NCI-H2227 (cell line): Measurements from ENCODE around the gene MPDZ.
"Not testable (repeated sequence)": the region's sequence is repeated elsewhere in the genome, so short reads cannot be mapped to it uniquely, and the experiment has no call there.

Experiments
- DNase-seq: peaks from one replicate; lab custom pipeline; 2025; ENCODE audit not compliant: unreplicated experiment; lab: John Stamatoyannopoulos, UW

Gene MPDZ

DNA sequence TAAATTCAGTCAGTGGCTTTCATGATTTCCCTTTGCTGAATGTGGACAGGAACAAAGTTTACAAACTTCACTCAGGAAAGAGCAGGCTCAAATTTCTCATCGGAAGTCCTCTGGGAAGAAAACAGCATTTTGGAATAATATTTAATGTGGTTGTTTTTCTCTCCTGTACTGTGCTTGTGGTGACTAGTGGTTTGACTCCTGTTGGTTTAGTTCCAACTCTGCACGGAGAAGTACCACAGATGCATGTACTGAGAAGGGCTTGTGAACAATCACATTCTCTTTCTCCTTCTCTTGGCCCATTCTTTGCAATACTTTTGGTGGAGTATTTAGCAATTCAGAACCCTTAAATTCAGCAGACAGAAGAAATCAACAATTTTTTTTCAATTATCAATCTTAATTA, 13.3 kb downstream of the MPDZ start:
- no peak for DNase-seq

DNA sequence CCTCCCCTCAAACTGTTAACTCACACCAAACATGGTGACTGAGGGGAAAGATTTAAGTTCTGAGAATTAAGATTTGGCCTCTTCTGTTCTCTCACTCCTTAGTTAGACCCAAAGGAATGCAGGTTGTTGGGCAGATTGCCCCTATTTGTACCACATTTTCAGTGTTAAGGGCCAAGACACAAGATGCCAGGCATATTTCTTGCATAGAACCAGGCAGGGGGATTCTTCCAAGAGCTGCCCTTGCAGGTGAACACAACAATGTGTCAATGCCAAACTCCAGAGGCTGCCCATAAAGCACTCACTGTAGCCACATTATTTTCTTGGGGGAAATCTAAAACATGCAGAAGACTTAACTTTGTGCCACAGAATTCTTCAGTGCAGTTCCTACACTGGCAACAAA, 14.7 kb downstream of the MPDZ start:
- DNase-seq, result no peak

DNA sequence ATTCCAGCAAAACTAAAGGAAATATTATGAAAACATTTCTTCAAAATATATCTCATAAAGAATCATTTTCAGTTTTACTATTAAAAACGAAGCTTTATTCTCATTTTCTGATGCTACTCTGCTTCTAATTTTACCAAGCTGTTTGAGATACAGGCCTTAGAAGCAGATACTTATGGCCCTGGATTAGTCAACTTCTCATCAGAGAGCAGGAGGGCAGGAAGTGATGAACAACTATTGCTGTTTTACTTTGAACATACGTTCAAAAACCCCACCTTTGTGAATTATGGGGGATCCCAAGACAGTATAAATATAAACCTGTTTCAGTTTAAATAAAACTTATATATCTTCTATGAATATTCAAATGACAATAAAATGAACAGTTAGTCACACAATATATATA, 16.0 kb downstream of the MPDZ start:
- no peak for DNase-seq

- no peak for DNase-seq
These were observed 26.6 kb downstream of the MPDZ start for GRCh38 chr9:13252852-13253251.

DNA sequence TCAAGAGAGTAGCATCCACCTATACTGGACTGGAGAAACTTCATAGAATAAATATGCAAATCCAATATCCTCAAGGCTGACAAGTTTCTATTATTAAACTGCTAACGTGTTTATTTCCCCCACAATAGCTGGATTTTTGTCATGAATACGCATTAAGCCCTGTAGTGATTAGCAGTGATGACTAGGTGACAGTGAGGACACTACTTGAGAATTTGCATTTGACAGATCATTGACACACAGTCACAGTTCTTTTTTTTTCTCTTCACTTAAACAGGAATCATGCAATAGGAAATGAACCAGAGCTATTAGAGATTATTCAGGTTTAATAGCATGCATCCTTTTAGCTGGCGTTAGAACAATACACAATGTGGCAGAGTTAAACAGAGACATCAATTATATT, 35.3 kb downstream of the MPDZ start:
- no peak for DNase-seq

GRCh38 chr9:13241283-13241682, 38.2 kb downstream of the MPDZ start:
- no peak for DNase-seq

GRCh38 chr9:13239660-13240059, 39.8 kb downstream of the MPDZ start:
- no peak for DNase-seq

DNA sequence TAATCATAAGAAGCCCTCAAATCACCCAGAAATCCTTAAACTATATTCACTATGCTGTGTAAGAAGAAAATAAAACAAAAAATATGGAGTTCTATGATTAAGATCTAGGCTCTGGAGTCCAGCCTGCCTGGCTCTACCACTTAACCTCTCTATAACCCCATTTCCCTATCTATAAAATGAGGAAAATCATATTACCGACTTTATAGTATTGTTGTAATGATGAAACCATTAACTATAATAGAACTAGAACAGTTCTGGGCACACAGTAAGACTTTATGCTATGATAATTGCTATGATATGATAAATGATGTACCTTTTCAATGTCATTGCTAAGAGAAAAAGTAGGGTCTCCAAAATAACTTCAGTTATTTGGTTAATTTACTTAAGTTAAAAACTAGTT, 40.3 kb downstream of the MPDZ start:
- DNase-seq, result no peak

- DNase-seq, result no peak
These were observed 44.6 kb downstream of the MPDZ start for GRCh38 chr9:13234932-13235331.

GRCh38 chr9:13228431-13228830, 51.1 kb downstream of the MPDZ start:
- no peak for DNase-seq

- no peak for DNase-seq
These were observed 55.1 kb downstream of the MPDZ start for GRCh38 chr9:13224366-13224765.

GRCh38 chr9:13222733-13223132, 56.8 kb downstream of the MPDZ start:
- DNase-seq, result not testable (repeated sequence)

- DNase-seq, result no peak
These were observed 57.8 kb downstream of the MPDZ start for GRCh38 chr9:13221741-13222140.

DNA sequence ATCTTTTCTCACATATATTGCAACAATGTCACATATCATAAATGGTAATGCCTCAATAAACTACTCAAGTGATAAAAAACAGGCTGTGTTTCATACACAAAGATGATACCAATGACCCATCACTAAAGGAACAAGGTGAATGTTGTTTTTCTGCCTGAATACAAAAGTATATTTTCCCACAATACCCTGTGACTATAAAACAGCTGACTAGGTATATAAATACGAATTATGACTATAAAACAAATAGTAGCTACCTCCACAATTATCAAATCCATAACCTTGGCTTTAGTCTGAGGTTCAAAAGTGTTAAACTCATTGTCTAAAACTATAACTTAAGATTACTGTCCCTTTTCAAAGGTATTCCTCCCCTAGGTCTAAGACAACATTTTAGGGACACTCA, 58.7 kb downstream of the MPDZ start:
- DNase-seq, result no peak

- no peak for DNase-seq
These were observed 63.5 kb downstream of the MPDZ start for GRCh38 chr9:13215791-13216554.

DNA sequence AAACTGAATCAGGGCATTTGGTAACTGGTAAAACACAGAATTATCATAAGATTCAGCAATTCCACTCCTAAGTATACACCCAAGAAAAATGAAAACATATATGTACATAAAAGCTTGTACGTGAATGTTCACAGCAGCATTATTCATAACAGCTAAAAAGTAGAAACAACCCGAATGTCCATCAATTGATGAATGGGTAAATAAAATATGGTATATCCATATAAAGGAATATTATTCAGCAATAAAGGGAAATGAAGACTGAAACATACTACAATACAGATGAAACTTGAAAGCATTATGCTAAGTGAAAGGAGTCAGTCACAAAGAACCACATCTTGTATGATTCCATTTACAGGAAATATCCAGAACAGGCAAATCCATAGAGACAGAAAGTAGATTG, 65.5 kb downstream of the MPDZ start:
- no peak for DNase-seq

DNA sequence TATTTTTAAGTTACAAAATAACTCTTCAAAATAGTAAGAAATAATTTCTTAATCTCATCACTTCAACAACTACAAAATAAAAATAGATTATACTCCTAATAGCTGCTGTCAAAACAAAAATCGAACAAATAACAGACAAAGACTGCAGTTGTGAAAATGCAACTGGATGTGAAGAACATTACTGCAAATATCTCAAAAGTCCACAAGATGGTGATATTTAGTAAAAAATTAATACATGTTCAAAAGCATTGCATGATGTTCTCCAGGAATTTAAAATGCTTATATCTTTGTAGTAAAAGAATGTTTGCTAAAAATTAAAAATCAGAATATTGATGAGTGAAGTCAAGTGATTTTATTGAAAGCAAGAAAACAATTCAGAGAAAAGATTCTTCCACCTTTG, 66.2 kb downstream of the MPDZ start:
- DNase-seq, result peak; percentile 21

DNA sequence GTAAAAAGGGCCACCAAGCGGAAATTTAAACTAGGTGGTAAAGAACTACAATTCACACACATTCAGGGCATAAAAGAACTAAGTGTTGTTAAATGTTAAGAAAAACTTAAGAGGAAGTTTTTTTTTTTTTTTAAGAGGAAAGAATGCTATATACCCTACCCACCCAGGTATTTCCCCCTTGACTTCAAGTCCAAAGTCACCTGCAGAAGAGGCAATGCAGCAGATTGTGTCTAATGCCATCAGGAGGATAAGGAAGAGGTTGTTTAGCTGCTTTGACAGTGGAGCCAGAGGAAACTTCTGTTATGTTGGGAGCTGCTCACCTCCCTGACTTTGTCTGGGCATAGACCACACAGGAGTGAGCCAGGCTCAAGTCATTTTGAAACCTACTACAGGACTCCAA, 69.2 kb downstream of the MPDZ start:
- no peak for DNase-seq

GRCh38 chr9:13209498-13209897, 70.0 kb downstream of the MPDZ start:
- DNase-seq, result no peak

- DNase-seq, result no peak
These were observed 73.7 kb downstream of the MPDZ start for GRCh38 chr9:13205824-13206223.

- no peak for DNase-seq
These were observed 89.5 kb downstream of the MPDZ start for GRCh38 chr9:13190040-13190439.

DNA sequence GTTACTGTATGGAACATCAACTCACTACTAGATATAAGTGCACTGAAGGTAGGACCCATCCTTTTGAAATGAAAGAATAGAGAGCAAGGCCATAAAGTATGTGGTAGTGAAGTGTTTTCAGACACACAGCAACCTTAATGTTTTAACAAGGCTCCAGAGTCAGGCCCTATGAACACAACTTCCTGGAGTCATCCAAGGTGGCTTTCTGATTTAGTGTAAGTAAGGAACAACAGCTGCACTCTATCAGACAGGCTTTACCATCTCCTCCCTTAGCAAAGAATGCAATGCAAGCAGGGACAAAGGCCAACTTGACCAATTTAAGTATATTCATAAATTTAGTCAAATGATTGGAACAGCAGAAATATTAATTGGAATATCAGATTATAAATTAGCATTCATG, 90.1 kb downstream of the MPDZ start:
- DNase-seq, result no peak

DNA sequence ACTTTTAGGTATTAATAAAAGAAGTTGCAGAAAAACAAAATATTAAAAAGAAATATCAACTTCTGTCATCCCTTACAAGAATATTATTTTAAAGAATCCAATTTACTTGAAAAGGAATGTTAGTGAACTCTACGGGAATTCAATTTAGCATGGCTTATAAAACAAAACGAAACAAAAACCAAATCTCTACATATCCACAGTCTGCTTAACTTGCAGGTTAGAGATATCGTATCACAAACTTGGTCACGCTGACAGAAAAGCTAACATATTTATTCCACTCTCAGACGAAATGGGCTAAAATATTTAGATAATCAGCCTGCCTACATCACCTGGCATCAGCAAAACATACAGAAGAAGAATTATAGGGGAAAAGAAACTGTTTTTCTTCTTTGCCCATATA, 92.7 kb downstream of the MPDZ start:
- DNase-seq, result no peak
